ENCODE data around the gene LRRC71.

- TF ChIP-seq EZH2 (IDR thresholded peaks at IDR 0.05; ENCODE audit: insufficient read depth, low read length): peak; percentile 21
- TF ChIP-seq CTCF (IDR thresholded peaks at IDR 0.05; ENCODE audit: insufficient read depth, low read depth, low read length): no peak
Measured at GRCh38 chr1:156922986-156923669, 2.7 kb downstream of the LRRC71 start.

All from astrocyte (in vitro differentiated cells and primary cell).